Posterior cingulate gyrus (tissue), 11 donors: ENCODE results near the gene RALGPS1.

Experiments
- DNase-seq, 10 donors: peaks; one replicate each; pipeline versions ENCODE4 v3.0.0 to v3.0.0-alpha.2; 2020 to 2021; ENCODE audit warnings: mixed read lengths in 3 of 10
- intact Hi-C: fragments of 100-400 bp; cut with DNase I; formaldehyde crosslinking; loops from one replicate; pipeline ENCODE4 v1.15.1; 2023

Gene RALGPS1

GRCh38 chr9:126982215-126983002 lies 67.8 kb downstream of the RALGPS1 start:
- intact Hi-C loops = no loop called here
- DNase-seq = no peak

DNA sequence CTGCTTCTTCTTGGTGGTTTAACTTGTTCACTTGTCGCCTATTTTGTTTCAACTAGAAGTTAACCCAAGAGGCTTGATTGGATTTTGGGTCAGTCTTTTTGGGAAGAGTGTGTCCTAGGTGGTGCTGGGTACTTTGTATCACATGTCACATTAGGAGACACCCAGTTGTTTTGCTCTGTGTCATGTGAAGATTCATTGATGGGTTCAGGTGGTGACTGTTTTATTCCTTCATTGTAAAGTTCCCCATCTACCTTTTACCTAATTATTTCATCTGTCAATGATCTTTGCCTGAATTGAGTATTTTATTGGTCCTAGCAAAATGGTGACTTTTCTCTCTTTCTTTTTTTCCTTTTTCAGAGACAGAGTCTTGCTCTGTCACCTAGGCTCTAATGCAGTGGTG lies 69.2 kb downstream of the RALGPS1 start:
- DNase-seq = no peak
- intact Hi-C loops = no loop called here

DNA sequence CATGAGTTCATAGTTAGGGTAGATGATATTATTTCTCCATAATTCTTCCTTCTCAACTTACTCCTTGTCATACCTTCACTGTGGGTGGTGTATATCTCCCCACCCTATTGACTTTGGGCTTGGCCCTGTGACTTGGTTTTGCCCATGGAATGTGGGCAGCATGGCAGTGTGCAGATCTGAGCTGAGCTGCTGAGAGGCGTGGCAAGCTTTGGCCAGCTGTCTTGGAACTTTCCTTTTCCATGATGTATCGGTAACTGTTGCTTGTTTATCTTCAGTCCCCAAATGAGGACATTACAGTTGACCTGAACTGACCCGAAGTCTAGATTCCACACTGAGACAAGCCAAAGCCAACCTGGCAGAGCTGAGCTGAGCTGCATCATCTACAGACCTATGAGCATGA lies 70.4 kb downstream of the RALGPS1 start:
- intact Hi-C loops = no loop called here
- no peak for DNase-seq

GRCh38 chr9:126985870-126986498 lies 71.4 kb downstream of the RALGPS1 start:
- intact Hi-C loops = no loop called here
- DNase-seq = no peak

DNA sequence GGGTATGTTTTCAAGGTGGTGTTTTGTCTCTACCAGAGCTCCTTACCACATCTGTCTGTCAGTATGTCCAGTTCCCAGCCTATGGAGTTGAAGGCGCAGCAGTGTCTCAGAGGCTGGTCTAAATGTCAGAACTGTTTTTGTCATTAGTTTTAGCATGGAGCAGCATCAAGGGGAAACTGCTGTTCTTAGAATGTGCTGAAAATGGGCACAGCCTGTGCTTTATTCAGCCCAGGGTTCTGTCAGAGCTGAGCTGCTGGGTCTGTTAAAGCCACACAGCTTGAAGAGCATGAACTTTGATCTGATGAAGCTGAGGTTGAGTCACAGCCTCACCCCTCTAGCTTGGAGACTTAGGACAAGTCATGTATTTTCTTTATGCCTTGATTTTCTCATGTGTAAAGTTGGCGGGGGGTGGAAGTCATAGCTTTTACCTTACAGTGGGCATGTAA lies 71.9 kb downstream of the RALGPS1 start:
- intact Hi-C loops = no loop called here
- DNase-seq = no peak

DNA sequence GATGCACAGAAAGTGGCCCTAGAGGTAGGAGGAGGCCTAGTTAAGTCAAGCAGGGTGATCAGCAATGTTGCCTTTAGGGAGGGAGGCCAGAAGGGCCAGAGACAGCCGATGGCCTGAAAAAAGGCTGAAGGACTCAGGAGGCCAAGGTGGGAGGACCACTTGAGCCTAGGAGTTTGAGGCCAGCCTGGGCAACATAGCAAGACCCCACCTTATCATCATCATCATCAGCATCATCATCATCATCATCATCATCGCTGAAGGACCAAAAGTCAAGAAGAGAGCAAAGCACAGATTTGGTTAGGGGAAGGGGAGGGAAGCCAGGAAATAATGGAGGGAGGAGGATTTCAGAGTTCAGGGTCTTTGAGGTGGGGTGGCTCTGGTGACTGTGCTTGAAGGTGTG lies 74.3 kb downstream of the RALGPS1 start:
- intact Hi-C loops = no loop called here
- DNase-seq = no peak

DNA sequence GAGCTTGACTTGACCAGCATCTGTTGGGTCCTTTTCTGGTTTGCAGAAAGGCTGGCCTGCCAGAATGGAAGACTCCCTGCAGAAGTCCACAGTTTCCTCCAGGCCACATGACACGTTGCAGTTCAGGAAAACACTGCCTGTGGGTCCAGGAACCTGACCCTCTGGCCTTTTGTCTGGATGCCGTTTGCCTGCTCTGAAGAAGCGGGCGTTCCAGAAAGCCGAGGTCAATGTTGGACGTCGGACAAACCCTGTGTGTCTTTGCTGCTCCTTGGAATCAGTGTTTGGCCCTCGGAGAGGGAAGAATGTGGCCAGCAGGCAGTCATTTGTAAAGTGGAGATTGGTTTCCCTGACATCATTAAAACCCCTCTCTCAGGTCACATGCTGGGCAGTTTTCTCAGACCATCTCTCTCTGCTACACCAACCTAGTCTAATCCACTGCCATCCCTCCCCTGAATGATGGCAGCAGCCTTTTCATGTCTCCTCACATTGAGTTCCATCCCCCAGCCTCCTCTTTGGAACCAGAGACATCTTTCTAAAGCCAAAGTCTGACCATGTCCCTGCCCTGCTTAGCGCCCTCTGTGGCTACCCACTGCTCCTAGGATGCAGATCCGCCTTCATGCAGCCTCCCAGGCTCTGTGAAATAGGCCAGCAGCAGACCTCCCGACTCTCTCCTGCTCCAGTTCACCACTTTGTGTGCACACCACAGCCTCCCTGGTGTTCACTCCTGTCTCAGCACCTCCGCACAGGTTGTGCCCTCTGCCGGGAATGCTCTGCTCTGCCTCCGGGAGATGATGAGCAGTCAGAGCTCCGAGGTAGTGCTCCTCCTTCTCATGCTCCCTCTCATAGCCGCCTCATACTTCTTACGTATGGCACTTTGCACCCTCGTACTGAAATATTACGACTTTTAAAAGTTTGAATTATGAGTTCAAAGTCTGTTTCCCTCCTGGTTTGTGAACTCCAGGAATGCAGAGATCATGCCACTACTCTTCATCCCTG lies 75.6 kb downstream of the RALGPS1 start:
- peak in 3 of 10 donors; percentile 17 to 66 (median 30) for DNase-seq
- intact Hi-C loops = no loop called here

DNA sequence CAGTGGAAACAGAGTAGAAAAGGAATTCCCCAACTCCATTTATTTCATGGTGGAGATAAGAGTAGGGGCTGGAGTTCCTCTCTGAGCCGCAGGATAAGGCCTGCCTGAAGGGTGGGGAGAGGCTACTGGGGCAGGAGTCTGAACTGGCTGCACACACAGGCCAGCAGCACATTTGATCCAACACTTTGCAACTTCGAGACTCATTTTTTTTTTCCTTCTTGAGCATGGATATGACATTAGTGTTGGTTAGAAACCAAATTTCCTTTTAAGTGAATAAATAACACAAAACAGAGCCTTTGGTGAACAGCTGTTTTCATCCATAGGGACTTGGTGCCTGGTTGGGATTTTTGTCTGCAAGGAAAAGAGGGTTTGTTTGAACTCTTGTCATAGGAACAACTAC lies 76.6 kb downstream of the RALGPS1 start:
- intact Hi-C loops = no loop called here
- no peak for DNase-seq

DNA sequence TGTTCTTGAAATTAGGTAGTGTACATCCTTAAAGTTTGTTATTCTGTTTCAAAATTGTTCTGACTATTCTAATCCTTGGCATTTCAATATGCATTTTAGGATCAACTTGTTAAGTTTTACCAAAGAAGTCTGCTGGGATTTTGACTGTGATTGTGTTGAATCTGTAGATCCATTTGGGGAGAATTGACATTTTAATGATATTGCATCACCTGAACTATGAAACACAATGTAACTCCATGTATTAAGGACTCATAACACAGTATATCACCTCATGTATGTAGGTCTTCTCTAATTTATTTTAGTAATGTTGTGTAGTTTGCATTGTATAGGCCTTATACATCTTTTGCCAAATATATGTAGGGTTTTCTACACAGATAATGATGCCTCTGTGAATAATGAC lies 77.8 kb downstream of the RALGPS1 start:
- intact Hi-C loops = no loop called here
- DNase-seq = no peak

DNA sequence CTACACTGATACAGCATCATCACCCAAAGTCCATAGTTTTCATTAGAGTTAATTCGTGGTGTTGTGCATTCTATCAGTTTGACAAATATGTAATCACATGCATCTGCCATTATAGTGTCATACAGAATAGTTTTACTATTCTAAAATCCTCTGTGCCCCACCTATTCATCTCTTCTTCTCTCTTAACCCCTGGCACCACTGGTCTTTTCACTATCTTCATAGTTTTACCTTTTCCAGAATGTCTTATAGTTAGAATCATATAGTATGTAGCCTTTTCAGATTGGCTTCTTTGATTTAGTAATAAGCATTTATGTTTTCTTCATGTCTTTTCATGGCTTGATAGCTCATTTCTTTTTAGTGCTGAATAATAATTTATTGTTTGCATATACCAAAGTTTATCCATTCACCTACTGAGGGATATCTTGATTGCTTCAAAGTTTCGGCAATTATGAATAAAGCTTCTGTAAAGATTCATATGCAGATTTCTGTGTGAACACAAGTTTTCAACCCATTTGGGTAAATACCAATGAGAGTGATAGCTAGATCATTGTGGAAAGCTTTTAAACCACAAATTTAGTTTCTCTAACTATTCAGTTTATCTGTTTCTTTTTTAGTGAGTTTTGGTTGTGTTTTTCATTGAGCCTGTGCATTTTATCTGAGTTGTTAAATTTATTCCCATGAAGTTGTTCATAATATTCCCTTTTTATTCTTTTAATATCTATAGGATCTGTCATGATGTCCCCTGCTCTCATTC lies 84.9 kb downstream of the RALGPS1 start:
- no peak for DNase-seq
- intact Hi-C loops = no loop called here

DNA sequence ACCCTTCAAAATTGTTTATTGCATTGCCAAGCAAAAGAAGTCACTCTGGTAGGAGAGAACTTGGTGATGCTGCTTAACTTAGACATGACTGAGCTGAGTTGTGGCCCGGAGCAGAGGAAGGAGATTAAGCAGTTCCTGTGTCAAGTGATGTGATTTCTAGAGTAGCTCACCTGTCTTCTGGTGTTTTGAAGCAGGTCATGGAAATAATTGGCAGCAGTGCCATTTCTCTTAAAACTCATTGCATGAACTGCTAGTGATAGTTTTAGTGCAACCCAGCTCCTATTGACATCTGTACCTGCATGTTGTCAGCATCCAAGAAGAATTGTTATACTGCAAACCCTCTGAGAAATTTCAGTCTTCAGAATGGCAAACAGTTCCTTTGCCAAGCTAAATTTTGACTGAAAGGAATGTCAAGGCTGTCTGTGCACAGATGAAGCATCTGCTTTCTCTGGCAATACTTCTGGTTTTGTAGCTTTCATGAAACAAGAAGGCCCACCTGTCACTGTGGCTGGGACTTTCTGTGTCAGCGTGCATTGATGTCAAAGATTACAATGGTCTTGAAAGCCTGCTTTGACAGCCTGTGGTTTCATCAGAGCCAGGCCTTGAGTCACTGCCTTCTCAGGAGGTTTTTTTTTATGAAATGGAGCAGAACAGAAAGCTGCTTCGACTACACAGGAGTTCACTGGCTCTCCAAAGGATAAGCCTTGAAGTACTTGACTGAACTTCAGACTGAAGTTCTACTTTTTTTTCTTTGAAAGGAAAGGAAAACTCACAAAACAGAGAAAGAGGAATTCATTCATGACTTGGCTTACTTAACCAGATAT lies 90.6 kb downstream of the RALGPS1 start:
- DNase-seq = no peak
- intact Hi-C loops = no loop called here

- DNase-seq = no peak
- intact Hi-C loops = no loop called here
These were observed 91.3 kb downstream of the RALGPS1 start for GRCh38 chr9:127005770-127006314.

- intact Hi-C loops = no loop called here
These were observed 93.1 kb downstream of the RALGPS1 start for GRCh38 chr9:127007638-127008037.

GRCh38 chr9:127008076-127008475 lies 93.5 kb downstream of the RALGPS1 start:
- intact Hi-C loops = no loop called here
- DNase-seq = no peak

More at GRCh38 chr9:127007638-127008037, 93.1 kb downstream of the RALGPS1 start:
- no peak for DNase-seq

- intact Hi-C loops = no loop called here
These were observed 97.2 kb downstream of the RALGPS1 start for GRCh38 chr9:127011772-127012171.

GRCh38 chr9:127012250-127012649 lies 97.7 kb downstream of the RALGPS1 start:
- intact Hi-C loops = no loop called here

More at GRCh38 chr9:127011772-127012171, 97.2 kb downstream of the RALGPS1 start:
- no peak for DNase-seq

GRCh38 chr9:127013597-127013996 lies 99.0 kb downstream of the RALGPS1 start:
- intact Hi-C loops = no loop called here
- no peak for DNase-seq

More at GRCh38 chr9:127012250-127012649, 97.7 kb downstream of the RALGPS1 start:
- no peak for DNase-seq

GRCh38 chr9:127014216-127014909 lies 99.8 kb downstream of the RALGPS1 start:
- intact Hi-C loops = no loop called here
- DNase-seq = no peak
